Measurements from ENCODE around the gene PRRC2B. TPM values are rescaled to one million over a fixed set of nuclear protein-coding genes. Genes with fewer than 3 reads are reported as not detected.

The PRRC2B gene
- total RNA-seq, 1 experiment from 2014 or later, result 170 TPM

DNA sequence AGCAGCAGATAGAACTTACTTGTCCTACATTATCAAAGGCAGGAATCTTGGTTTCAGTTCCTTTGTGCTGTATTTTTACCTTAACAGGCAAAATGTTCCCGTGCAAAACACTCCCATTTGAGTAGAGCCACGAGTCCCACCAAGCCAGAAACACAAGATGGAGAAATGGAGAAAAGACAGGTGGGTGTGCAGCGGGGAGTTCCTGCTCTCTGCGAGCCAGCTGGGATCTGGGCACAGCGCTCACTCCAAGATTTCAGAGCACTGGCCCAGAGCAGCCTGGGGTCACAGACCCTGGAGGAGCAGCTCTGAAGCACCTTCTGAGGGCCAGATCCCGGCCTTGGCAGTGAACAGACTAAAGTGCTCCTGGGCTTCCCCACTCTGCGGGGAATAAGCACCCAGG is 134.3 kb downstream of the PRRC2B start:
- ATAC-seq, result no peak
- BruUV-seq (replicated peaks), result no TSS peak

More for the DNA sequence above, 134.3 kb downstream of the PRRC2B start:
- Histone ChIP-seq H3K79me2 (ENCODE audit: insufficient read depth, low read length) (peaks cover 11% of the 10 kb centered on the region; the same call in 1 of the 2 replicates), H3K4me3 (replicated peaks in 1 of 2; ENCODE audit: low read depth in 1 of 2, low read length in 2 of 2) (no peak overlapping the region), H3K27me3 (ENCODE audit: insufficient read depth, low read length) (no peaks in the 10 kb centered on the region), H3K4me2 (ENCODE audit: low read length) (no peak overlapping the region), H3K9me2 (ENCODE audit: insufficient read depth) (no peaks in the 10 kb centered on the region), H2AFZ (ENCODE audit: low read depth, low read length, poor library complexity, severe bottlenecking) (no peak overlapping the region), H4K20me1 (ENCODE audit: insufficient read depth) (no peaks in the 10 kb centered on the region), H3K4me1 (ENCODE audit: control insufficient read depth in 1 of 2, insufficient read depth in 2 of 2, low read length in 2 of 2) (peaks cover 0 to 13% of the 10 kb centered on the region in 2 experiments; a peak in 1 of 4 replicates), H3K9ac (ENCODE audit: low read length) (no peak overlapping the region), H3K9me3 (ENCODE audit: control insufficient read depth in 1 of 2, insufficient read depth in 1 of 2, low read depth in 1 of 2, low read length in 2 of 2) (no peaks in the 10 kb centered on the region), H3K36me3 (ENCODE audit: control insufficient read depth in 1 of 2, insufficient read depth in 2 of 2, low read length in 2 of 2) (peaks cover 4 to 19% of the 10 kb centered on the region in 2 experiments; a peak in 3 of 4 replicates), H3K27ac (ENCODE audit: low read depth, low read length) (no peak overlapping the region)
- DNase-seq (ENCODE audit: low read depth, low spot score), result no peak
- ChIA-PET RAD21 (ENCODE audit: low non-redundant PET in 1 of 2, low total read pairs in 2 of 2, uncharacterized antibody in 2 of 2, unreplicated experiment in 2 of 2) (no interaction called here), CTCF (no interaction called here), POLR2A (no interaction called here)
- TF ChIP-seq RAD21 (IDR thresholded peaks at IDR 0.05; ENCODE audit: low read depth) (no peak), SP1 (IDR thresholded peaks at IDR 0.05; ENCODE audit: low read depth) (no peak), FOSL1 (IDR thresholded peaks at IDR 0.05; ENCODE audit: low read depth) (no peak), EZH2 (IDR thresholded peaks at IDR 0.05) (no peak), CEBPB (IDR thresholded peaks at IDR 0.05; ENCODE audit: low read depth) (no peak), CBX3 (IDR thresholded peaks at IDR 0.05; ENCODE audit: low read depth) (no peak), JUND (IDR thresholded peaks at IDR 0.05) (no peak), ELF1 (IDR thresholded peaks at IDR 0.05; ENCODE audit: borderline replicate concordance, low read depth) (no peak), POLR2A (IDR thresholded peaks at IDR 0.05; ENCODE audit: borderline replicate concordance, extremely low read depth, insufficient read depth, insufficient read length) (no peak), YY1 (IDR thresholded peaks at IDR 0.05; ENCODE audit: extremely low read depth, insufficient replicate concordance, low read depth, low read length) (no peak), EGR1 (IDR thresholded peaks at IDR 0.05; ENCODE audit: low read depth) (no peak), TCF7L2 (IDR thresholded peaks at IDR 0.05; ENCODE audit: borderline replicate concordance, extremely low read depth, insufficient read depth, insufficient read length) (no peak), ZFX (IDR thresholded peaks at IDR 0.05) (no peak), ZNF274 (IDR thresholded peaks at IDR 0.05; ENCODE audit: low read depth, low read length) (no peak), POLR2AphosphoS5 (IDR thresholded peaks at IDR 0.05; ENCODE audit: low read depth, low read length) (no peak)
- TF ChIP-seq, protein P1, sequence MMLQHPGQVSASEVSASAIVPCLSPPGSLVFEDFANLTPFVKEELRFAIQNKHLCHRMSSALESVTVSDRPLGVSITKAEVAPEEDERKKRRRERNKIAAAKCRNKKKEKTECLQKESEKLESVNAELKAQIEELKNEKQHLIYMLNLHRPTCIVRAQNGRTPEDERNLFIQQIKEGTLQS (IDR thresholded peaks at IDR 0.05), result no peak
- TF ChIP-seq, protein P2, sequence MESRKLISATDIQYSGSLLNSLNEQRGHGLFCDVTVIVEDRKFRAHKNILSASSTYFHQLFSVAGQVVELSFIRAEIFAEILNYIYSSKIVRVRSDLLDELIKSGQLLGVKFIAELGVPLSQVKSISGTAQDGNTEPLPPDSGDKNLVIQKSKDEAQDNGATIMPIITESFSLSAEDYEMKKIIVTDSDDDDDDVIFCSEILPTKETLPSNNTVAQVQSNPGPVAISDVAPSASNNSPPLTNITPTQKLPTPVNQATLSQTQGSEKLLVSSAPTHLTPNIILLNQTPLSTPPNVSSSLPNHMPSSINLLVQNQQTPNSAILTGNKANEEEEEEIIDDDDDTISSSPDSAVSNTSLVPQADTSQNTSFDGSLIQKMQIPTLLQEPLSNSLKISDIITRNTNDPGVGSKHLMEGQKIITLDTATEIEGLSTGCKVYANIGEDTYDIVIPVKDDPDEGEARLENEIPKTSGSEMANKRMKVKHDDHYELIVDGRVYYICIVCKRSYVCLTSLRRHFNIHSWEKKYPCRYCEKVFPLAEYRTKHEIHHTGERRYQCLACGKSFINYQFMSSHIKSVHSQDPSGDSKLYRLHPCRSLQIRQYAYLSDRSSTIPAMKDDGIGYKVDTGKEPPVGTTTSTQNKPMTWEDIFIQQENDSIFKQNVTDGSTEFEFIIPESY (IDR thresholded peaks at IDR 0.05; ENCODE audit: extremely low read depth, insufficient replicate concordance, low read length), result no peak
- intact Hi-C loops (cut with micrococcal nuclease), result no loop called here

Measured in HCT116 (cell line).